Panc1 (cell line): ENCODE results near the gene TXLNA.

Experiments used
- POLR2AphosphoS5 ChIP-seq: IDR thresholded peaks from 2 replicates; pipeline ENCODE4 v1.6.1; 2012; ENCODE audit warnings: mild to moderate bottlenecking, low read depth, low read length, moderate library complexity
- SIN3A ChIP-seq: IDR thresholded peaks from 2 replicates; pipeline ENCODE4 v1.6.1; 2012; ENCODE audit warnings: low read depth, mild to moderate bottlenecking, low read length, moderate library complexity, borderline replicate concordance; ENCODE audit not compliant: insufficient read depth
- TCF7L2 ChIP-seq: IDR thresholded peaks from 2 replicates; pipeline ENCODE4 v1.6.1; 2011; ENCODE audit warnings: mild to moderate bottlenecking, low read depth, low read length, inconsistent platforms
- TF ChIP-seq, protein P1 (sequence below): fragments of 450-650 bp; IDR thresholded peaks from 2 replicates; pipeline ENCODE4 v1.5.1; 2017; ENCODE audit warnings: mild to moderate bottlenecking
- TF ChIP-seq, protein P2 (sequence below), 2 experiments: IDR thresholded peaks; 2 replicates each; pipeline ENCODE4 v1.6.1; 2011 to 2012; ENCODE audit warnings: low read depth in 2 of 2, control low read depth in 1 of 2, low read length in 1 of 2, mild to moderate bottlenecking in 1 of 2, moderate library complexity in 1 of 2; ENCODE audit not compliant: insufficient read depth in 1 of 2

DNA sequence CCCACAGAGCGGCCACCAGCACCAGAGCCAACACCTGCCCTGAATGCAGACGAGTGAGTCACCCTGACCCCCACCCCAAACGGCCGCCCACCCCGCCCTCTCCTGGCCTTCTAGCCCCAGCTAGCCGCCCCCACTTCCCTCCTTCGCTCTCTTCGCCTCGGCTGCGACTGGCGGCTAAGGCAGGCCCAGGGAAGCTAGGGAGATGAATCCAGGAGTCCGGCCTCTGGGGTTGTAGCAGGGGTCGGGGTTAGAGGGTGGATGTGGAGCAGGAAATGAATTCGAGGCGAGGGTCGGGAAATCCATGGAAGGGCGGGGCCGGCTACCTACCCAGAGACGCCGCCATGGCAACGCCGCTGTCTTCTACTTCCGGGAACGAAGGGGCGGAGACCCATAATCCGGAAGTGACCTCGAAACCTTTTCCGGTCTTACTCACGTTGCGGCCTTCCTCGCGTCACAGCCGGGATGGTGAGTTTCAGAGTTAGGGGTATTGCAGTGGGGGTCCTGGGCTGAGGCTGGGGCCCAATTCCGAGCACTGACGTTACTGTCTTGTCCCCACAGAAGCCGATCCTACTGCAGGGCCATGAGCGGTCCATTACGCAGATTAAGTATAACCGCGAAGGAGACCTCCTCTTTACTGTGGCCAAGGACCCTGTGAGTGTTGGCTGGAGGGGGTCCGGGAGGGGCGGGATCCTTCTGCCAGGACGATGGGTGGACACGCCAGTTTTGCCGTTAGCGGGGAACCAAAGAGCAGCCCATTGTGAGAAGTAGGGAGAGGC lies 42.7 kb downstream of the TXLNA start, which contains the start of the genes EIF3I and TMEM234:
- TF ChIP-seq, protein P1, sequence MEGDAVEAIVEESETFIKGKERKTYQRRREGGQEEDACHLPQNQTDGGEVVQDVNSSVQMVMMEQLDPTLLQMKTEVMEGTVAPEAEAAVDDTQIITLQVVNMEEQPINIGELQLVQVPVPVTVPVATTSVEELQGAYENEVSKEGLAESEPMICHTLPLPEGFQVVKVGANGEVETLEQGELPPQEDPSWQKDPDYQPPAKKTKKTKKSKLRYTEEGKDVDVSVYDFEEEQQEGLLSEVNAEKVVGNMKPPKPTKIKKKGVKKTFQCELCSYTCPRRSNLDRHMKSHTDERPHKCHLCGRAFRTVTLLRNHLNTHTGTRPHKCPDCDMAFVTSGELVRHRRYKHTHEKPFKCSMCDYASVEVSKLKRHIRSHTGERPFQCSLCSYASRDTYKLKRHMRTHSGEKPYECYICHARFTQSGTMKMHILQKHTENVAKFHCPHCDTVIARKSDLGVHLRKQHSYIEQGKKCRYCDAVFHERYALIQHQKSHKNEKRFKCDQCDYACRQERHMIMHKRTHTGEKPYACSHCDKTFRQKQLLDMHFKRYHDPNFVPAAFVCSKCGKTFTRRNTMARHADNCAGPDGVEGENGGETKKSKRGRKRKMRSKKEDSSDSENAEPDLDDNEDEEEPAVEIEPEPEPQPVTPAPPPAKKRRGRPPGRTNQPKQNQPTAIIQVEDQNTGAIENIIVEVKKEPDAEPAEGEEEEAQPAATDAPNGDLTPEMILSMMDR, result no peak
- TF ChIP-seq, protein P2, sequence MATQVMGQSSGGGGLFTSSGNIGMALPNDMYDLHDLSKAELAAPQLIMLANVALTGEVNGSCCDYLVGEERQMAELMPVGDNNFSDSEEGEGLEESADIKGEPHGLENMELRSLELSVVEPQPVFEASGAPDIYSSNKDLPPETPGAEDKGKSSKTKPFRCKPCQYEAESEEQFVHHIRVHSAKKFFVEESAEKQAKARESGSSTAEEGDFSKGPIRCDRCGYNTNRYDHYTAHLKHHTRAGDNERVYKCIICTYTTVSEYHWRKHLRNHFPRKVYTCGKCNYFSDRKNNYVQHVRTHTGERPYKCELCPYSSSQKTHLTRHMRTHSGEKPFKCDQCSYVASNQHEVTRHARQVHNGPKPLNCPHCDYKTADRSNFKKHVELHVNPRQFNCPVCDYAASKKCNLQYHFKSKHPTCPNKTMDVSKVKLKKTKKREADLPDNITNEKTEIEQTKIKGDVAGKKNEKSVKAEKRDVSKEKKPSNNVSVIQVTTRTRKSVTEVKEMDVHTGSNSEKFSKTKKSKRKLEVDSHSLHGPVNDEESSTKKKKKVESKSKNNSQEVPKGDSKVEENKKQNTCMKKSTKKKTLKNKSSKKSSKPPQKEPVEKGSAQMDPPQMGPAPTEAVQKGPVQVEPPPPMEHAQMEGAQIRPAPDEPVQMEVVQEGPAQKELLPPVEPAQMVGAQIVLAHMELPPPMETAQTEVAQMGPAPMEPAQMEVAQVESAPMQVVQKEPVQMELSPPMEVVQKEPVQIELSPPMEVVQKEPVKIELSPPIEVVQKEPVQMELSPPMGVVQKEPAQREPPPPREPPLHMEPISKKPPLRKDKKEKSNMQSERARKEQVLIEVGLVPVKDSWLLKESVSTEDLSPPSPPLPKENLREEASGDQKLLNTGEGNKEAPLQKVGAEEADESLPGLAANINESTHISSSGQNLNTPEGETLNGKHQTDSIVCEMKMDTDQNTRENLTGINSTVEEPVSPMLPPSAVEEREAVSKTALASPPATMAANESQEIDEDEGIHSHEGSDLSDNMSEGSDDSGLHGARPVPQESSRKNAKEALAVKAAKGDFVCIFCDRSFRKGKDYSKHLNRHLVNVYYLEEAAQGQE (IDR thresholded peaks at IDR 0.05; ENCODE audit: insufficient read depth in 1 of 2, low read depth in 2 of 2, low read length in 1 of 2), result no peak
- peak; percentile 94 for TF ChIP-seq POLR2AphosphoS5
- no peak for TF ChIP-seq TCF7L2
- 0 out of 2 replicates have a peak, but pooled peaks have one; percentile 70 for TF ChIP-seq SIN3A
